ENCODE measurements around the gene NEK11. TPM values are rescaled to one million over a fixed set of nuclear protein-coding genes. Genes with fewer than 3 reads are reported as not detected.

The NEK11 gene
- polyA plus RNA-seq, 1 donor from 2014 or later, result 6.1 TPM

- H3K27me3 ChIP-seq (ENCODE audit: insufficient read depth, low read depth, low read length), result no peaks in the 10 kb centered on the region
- TF ChIP-seq REST (IDR thresholded peaks at IDR 0.05; ENCODE audit: borderline replicate concordance), result no peak
- no peak for TF ChIP-seq POLR2AphosphoS5 (IDR thresholded peaks at IDR 0.05)
- no peak for TF ChIP-seq MXI1 (conservative IDR thresholded peaks at IDR 0.05; ENCODE audit: poor library complexity, severe bottlenecking)
- no peak overlapping the region for H3K9ac ChIP-seq (ENCODE audit: low read length)
- H3K79me2 ChIP-seq (replicated peaks; ENCODE audit: insufficient read depth, low read length), result no peaks in the 10 kb centered on the region
- no peak overlapping the region for H3K27ac ChIP-seq (ENCODE audit: low read length)
- H3K9me2 ChIP-seq (ENCODE audit: insufficient read depth, low read length), result no peaks in the 10 kb centered on the region
- no peaks in the 10 kb centered on the region for H3F3A ChIP-seq (ENCODE audit: insufficient read depth, low read length, poor library complexity, severe bottlenecking)
- H3K4me3 ChIP-seq (ENCODE audit: low read length), result no peak overlapping the region
- no peak overlapping the region for H3K4me2 ChIP-seq (ENCODE audit: low read length)
- H4K20me1 ChIP-seq (ENCODE audit: insufficient read depth), result no peaks in the 10 kb centered on the region
- H2AFZ ChIP-seq (ENCODE audit: low read depth, low read length), result no peak overlapping the region
- no peaks in the 10 kb centered on the region for H3K9me3 ChIP-seq (ENCODE audit: low read length)
- no peaks in the 10 kb centered on the region for H3K36me3 ChIP-seq (ENCODE audit: insufficient read depth, low read length)
Measured at GRCh38 chr3:131075632-131076328, 49.1 kb downstream of the NEK11 start.

GRCh38 chr3:131077904-131078303, 51.2 kb downstream of the NEK11 start:
- Histone ChIP-seq H3F3A (ENCODE audit: insufficient read depth, low read length, poor library complexity, severe bottlenecking) (no peaks in the 10 kb centered on the region), H3K27ac (ENCODE audit: low read length) (no peak overlapping the region), H3K4me3 (ENCODE audit: low read length) (no peak overlapping the region), H3K9ac (ENCODE audit: low read length) (no peak overlapping the region), H2AFZ (ENCODE audit: low read depth, low read length) (no peak overlapping the region), H3K27me3 (ENCODE audit: insufficient read depth, low read depth, low read length) (no peaks in the 10 kb centered on the region), H3K36me3 (ENCODE audit: insufficient read depth, low read length) (no peaks in the 10 kb centered on the region), H3K9me2 (ENCODE audit: insufficient read depth, low read length) (no peaks in the 10 kb centered on the region), H3K79me2 (replicated peaks; ENCODE audit: insufficient read depth, low read length) (no peaks in the 10 kb centered on the region), H4K20me1 (ENCODE audit: insufficient read depth) (no peaks in the 10 kb centered on the region), H3K4me2 (ENCODE audit: low read length) (no peak overlapping the region), H3K9me3 (ENCODE audit: low read length) (no peaks in the 10 kb centered on the region)
- TF ChIP-seq MXI1 (conservative IDR thresholded peaks at IDR 0.05; ENCODE audit: poor library complexity, severe bottlenecking), result no peak
- TF ChIP-seq TAF1 (IDR thresholded peaks at IDR 0.05; ENCODE audit: low read depth), result no peak
- no peak for TF ChIP-seq RAD21 (conservative IDR thresholded peaks at IDR 0.05)
- no peak for TF ChIP-seq SMC3 (conservative IDR thresholded peaks at IDR 0.05; ENCODE audit: poor library complexity)
- TF ChIP-seq REST (IDR thresholded peaks at IDR 0.05; ENCODE audit: borderline replicate concordance), result no peak
- no peak for TF ChIP-seq EZH2 (IDR thresholded peaks at IDR 0.05; ENCODE audit: borderline replicate concordance, insufficient read depth, low read length, poor library complexity, severe bottlenecking)
- TF ChIP-seq CTCF (IDR thresholded peaks at IDR 0.05; ENCODE audit: poor library complexity, severe bottlenecking), result no peak
- TF ChIP-seq POLR2AphosphoS5 (IDR thresholded peaks at IDR 0.05), result no peak
- TF ChIP-seq EP300 (conservative IDR thresholded peaks at IDR 0.05; ENCODE audit: poor library complexity, severe bottlenecking), result no peak
